Epithelial cell of esophagus (primary cell): ENCODE data around the gene TNFRSF8.

Source experiments
- DNase-seq: peaks from one replicate; pipeline ENCODE4 v3.0.0; 2010; ENCODE audit warnings: low read depth
- H3K4me3 ChIP-seq: 2 replicates; pipeline ENCODE4 v1.5.1; 2011; ENCODE audit warnings: mild to moderate bottlenecking, low read length, control low read depth
- CTCF ChIP-seq: IDR thresholded peaks from 2 replicates; pipeline ENCODE4 v1.5.1; 2011; ENCODE audit warnings: low read depth, mild to moderate bottlenecking, low read length, control low read depth, inconsistent platforms; ENCODE audit not compliant: insufficient read depth; ENCODE audit errors: missing control alignments

Gene TNFRSF8

DNA sequence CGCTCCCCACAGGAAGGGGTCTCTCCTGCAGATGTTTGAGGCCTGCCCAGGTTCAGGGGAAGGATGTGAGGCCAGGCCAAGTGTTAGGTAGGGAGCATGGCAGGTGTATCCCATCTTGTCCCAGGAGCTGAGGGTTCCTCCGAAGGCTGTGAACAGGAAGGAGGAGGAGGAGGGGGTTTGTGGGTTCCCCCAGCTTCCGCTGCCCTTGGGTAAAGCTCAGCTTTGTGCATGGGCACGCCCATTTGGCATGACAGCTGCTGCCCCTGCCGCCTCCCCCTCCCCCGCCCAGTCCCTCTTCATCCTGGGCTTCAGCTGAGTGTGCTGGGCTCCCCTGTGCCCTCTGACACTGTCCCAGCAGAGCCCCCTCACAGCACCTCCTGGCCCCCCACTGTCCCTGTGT lies 25.5 kb downstream of the TNFRSF8 start:
- H3K4me3 ChIP-seq: no peak overlapping the region
- DNase-seq: no peak
- no peak for TF ChIP-seq CTCF

GRCh38 chr1:12090326-12090725 lies 27.2 kb downstream of the TNFRSF8 start:
- no peak for TF ChIP-seq CTCF
- no peak overlapping the region for H3K4me3 ChIP-seq
- DNase-seq: no peak

DNA sequence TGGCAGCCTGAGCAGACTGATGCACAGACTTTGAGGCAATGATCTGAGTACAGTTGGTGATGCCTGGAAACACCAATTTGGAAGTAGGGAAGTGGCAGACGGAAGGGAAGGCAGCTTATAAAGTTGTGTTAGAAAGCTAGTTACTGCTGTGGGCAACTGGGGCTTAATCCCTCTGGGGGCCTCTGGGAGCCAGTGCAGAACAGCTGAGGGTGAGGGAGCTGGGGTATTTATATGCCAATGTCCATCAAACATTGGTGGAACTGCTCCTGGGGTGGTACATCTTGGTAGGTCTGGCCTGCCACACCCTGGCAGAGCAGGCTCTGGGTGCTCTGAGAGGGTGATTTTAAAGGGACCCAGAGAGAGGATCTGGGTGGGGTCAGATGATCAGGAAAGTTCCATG lies 28.1 kb downstream of the TNFRSF8 start:
- no peak for TF ChIP-seq CTCF
- H3K4me3 ChIP-seq: no peak overlapping the region
- no peak for DNase-seq

GRCh38 chr1:12094180-12094579 lies 31.1 kb downstream of the TNFRSF8 start:
- no peak overlapping the region for H3K4me3 ChIP-seq
- no peak for TF ChIP-seq CTCF
- no peak for DNase-seq

GRCh38 chr1:12095452-12096263 lies 32.6 kb downstream of the TNFRSF8 start:
- H3K4me3 ChIP-seq: no peak overlapping the region
- TF ChIP-seq CTCF: no peak
- DNase-seq: no peak

- TF ChIP-seq CTCF: no peak
- no peak for DNase-seq
- H3K4me3 ChIP-seq: no peak overlapping the region
Measured at GRCh38 chr1:12096615-12097014, 33.5 kb downstream of the TNFRSF8 start.

DNA sequence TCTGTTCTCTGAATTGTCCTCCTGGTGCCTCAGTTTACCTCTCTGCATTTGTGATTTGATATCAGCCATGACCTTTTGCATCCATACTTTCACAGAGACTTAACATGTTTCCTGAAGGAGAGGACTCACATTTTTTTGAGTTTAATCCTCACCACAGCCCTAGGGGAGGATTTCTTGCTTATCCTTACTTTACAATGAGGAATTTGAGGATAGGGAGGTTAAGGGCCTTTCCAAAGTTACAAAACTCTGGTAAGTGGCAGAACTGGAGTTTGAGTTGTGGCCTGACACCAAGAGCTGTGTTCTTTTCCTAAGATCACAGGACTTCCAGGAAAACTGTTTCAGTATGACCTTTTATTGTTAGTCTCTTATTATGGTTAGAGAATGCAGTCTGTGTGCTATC lies 34.2 kb downstream of the TNFRSF8 start:
- no peak overlapping the region for H3K4me3 ChIP-seq
- DNase-seq: peak; percentile 39
- TF ChIP-seq CTCF: no peak
